Activated CD8-positive, alpha-beta memory T cell treated with anti-CD3 and anti-CD28 coated beads for 24 hours (primary cell): Measurements from ENCODE around the gene KCNN4.
"Not testable (repeated sequence)": the region's sequence is repeated elsewhere in the genome, so short reads cannot be mapped to it uniquely, and the experiment has no call there.

ENCODE experiments used
- DNase-seq: peaks from one replicate; pipeline ENCODE4 v3.0.0-alpha.2; 2020

KCNN4 gene

GRCh38 chr19:43798546-43799409 is 18.0 kb upstream of the KCNN4 start:
- DNase-seq: peak; percentile 83

GRCh38 chr19:43798026-43798545 is 17.3 kb upstream of the KCNN4 start:
- DNase-seq: no peak

- DNase-seq: no peak
Observed at GRCh38 chr19:43797556-43797955, 16.8 kb upstream of the KCNN4 start.

GRCh38 chr19:43797118-43797517 is 16.3 kb upstream of the KCNN4 start:
- DNase-seq: no peak

GRCh38 chr19:43790587-43790986 is 9.8 kb upstream of the KCNN4 start:
- no peak for DNase-seq

GRCh38 chr19:43789029-43789428 is 8.3 kb upstream of the KCNN4 start:
- DNase-seq: no peak

- no peak for DNase-seq
Observed at GRCh38 chr19:43786665-43787064, 5.9 kb upstream of the KCNN4 start.

- peak; percentile 77 for DNase-seq
Observed at GRCh38 chr19:43784981-43785808, 4.4 kb upstream of the KCNN4 start.

GRCh38 chr19:43784241-43784980 is 3.6 kb upstream of the KCNN4 start:
- peak; percentile 81 for DNase-seq

GRCh38 chr19:43783636-43784035 is 2.9 kb upstream of the KCNN4 start:
- no peak for DNase-seq

GRCh38 chr19:43782689-43783231 is 2.0 kb upstream of the KCNN4 start:
- no peak for DNase-seq

GRCh38 chr19:43782311-43782660 is 1.5 kb upstream of the KCNN4 start:
- DNase-seq: no peak

GRCh38 chr19:43781630-43782310 is 997 bp upstream of the KCNN4 start:
- DNase-seq: no peak

GRCh38 chr19:43779820-43780219 is 953 bp downstream of the KCNN4 start:
- no peak for DNase-seq

- DNase-seq: no peak
Observed at GRCh38 chr19:43779147-43779819, 1.5 kb downstream of the KCNN4 start.

GRCh38 chr19:43778651-43779050 is 2.1 kb downstream of the KCNN4 start:
- DNase-seq: no peak

GRCh38 chr19:43777163-43777695 is 3.5 kb downstream of the KCNN4 start:
- no peak for DNase-seq

GRCh38 chr19:43776286-43776685 is 4.5 kb downstream of the KCNN4 start:
- DNase-seq: peak; percentile 73

GRCh38 chr19:43775299-43775890 is 5.4 kb downstream of the KCNN4 start:
- no peak for DNase-seq

GRCh38 chr19:43774940-43775258 is 5.9 kb downstream of the KCNN4 start:
- DNase-seq: not testable (repeated sequence)
